GM10248 (cell line): ENCODE data around the gene GNS.

ENCODE experiments used
- CTCF ChIA-PET: fragments of 300-600 bp; sonication (Branson Sonifier 250); formaldehyde crosslinking; extraction: SDS; loops from one replicate; lab custom pipeline; 2021; ENCODE audit warnings: antibody characterized with exemption; lab: Yijun Ruan, JAX
- POLR2A ChIA-PET: fragments of 350-650 bp; sonication (Branson Sonifier 250); formaldehyde crosslinking; extraction: SDS; loops from one replicate; lab custom pipeline; 2020; ENCODE audit warnings: antibody characterized with exemption; lab: Yijun Ruan, JAX
- DNase-seq: peaks from one replicate; pipeline ENCODE4 v3.0.0; 2012; ENCODE audit errors: extremely low spot score
- CTCF ChIP-seq: IDR thresholded peaks from 2 replicates; pipeline ENCODE4 v1.5.1; 2012; ENCODE audit warnings: mild to moderate bottlenecking, low read depth; ENCODE audit errors: extremely low read depth, missing control alignments, control extremely low read depth

GNS gene

GRCh38 chr12:64681200-64682052, 77.8 kb downstream of the GNS start:
- ChIA-PET POLR2A (interaction anchor here (0.6 to 0.8 kb wide), 2 partner anchors 18 to 66 kb away, joined by 3 to 4 read pairs; no protein-coding TSS in a partner anchor), CTCF (interaction anchor here (0.9 to 5.4 kb wide), 10 partner anchors 9 to 132 kb away, joined by 3 to 23 read pairs (median 3); no protein-coding TSS in a partner anchor)
- no peak for TF ChIP-seq CTCF
- DNase-seq = peak; percentile 42

GRCh38 chr12:64680235-64680634, 79.0 kb downstream of the GNS start:
- no peak for DNase-seq
- ChIA-PET CTCF (interaction anchor here (1.0 to 5.4 kb wide), 7 partner anchors 9 to 131 kb away, joined by 3 to 23 read pairs (median 9); no protein-coding TSS in a partner anchor), POLR2A (interaction anchor here (1.4 kb wide), 1 partner anchor 15 kb away, joined by 7 read pairs; no protein-coding TSS in a partner anchor)
- no peak for TF ChIP-seq CTCF

- POLR2A ChIA-PET = interaction anchor here (1.4 kb wide), 1 partner anchor 14 kb away, joined by 7 read pairs; no protein-coding TSS in a partner anchor
- CTCF ChIA-PET = interaction anchor here (1.0 to 2.9 kb wide), 5 partner anchors 10 to 16 kb away, joined by 3 to 10 read pairs (median 5); no protein-coding TSS in a partner anchor
- no peak for DNase-seq
- no peak for TF ChIP-seq CTCF
Measured at GRCh38 chr12:64679487-64680001, 79.7 kb downstream of the GNS start.

- ChIA-PET CTCF (interaction anchor here (0.6 to 2.9 kb wide), 5 partner anchors 9 to 109 kb away, joined by 3 to 10 read pairs (median 7); no protein-coding TSS in a partner anchor), POLR2A (interaction anchor here (2.2 kb wide), 1 partner anchor 11 kb away, joined by 10 read pairs; no protein-coding TSS in a partner anchor)
- no peak for DNase-seq
- no peak for TF ChIP-seq CTCF
Measured at GRCh38 chr12:64678835-64679234, 80.4 kb downstream of the GNS start.

GRCh38 chr12:64678248-64678647, 81.0 kb downstream of the GNS start:
- ChIA-PET CTCF (interaction anchor here (0.6 to 3.3 kb wide), 7 partner anchors 9 to 129 kb away, joined by 3 to 12 read pairs (median 9); no protein-coding TSS in a partner anchor), POLR2A (interaction anchor here (2.2 kb wide), 1 partner anchor 10 kb away, joined by 10 read pairs; no protein-coding TSS in a partner anchor)
- DNase-seq = no peak
- TF ChIP-seq CTCF = no peak

- no peak for TF ChIP-seq CTCF
- DNase-seq = no peak
- ChIA-PET CTCF (interaction anchor here (1.9 to 3.3 kb wide), 3 partner anchors 13 to 126 kb away, joined by 6 to 12 read pairs (median 9); no protein-coding TSS in a partner anchor), POLR2A (interaction anchor here (0.7 kb wide), 1 partner anchor 60 kb away, joined by 5 read pairs; no protein-coding TSS in a partner anchor)
Measured at GRCh38 chr12:64675795-64676194, 83.4 kb downstream of the GNS start.
